ENCODE data around the gene MICU1.

GRCh38 chr10:72588266-72588665 is 37.6 kb downstream of the MICU1 start:
- TF ChIP-seq, protein P1, sequence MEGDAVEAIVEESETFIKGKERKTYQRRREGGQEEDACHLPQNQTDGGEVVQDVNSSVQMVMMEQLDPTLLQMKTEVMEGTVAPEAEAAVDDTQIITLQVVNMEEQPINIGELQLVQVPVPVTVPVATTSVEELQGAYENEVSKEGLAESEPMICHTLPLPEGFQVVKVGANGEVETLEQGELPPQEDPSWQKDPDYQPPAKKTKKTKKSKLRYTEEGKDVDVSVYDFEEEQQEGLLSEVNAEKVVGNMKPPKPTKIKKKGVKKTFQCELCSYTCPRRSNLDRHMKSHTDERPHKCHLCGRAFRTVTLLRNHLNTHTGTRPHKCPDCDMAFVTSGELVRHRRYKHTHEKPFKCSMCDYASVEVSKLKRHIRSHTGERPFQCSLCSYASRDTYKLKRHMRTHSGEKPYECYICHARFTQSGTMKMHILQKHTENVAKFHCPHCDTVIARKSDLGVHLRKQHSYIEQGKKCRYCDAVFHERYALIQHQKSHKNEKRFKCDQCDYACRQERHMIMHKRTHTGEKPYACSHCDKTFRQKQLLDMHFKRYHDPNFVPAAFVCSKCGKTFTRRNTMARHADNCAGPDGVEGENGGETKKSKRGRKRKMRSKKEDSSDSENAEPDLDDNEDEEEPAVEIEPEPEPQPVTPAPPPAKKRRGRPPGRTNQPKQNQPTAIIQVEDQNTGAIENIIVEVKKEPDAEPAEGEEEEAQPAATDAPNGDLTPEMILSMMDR (IDR thresholded peaks at IDR 0.05): no peak
- no peak for TF ChIP-seq POLR2A (IDR thresholded peaks at IDR 0.05)
